ENCODE measurements around the gene RNLS. TPM values are rescaled to one million over a fixed set of nuclear protein-coding genes. Genes with fewer than 3 reads are reported as not detected.

Gene RNLS
- total RNA-seq, 2 experiments from 2014 or later, result 0.95 to 2.7 TPM

DNA sequence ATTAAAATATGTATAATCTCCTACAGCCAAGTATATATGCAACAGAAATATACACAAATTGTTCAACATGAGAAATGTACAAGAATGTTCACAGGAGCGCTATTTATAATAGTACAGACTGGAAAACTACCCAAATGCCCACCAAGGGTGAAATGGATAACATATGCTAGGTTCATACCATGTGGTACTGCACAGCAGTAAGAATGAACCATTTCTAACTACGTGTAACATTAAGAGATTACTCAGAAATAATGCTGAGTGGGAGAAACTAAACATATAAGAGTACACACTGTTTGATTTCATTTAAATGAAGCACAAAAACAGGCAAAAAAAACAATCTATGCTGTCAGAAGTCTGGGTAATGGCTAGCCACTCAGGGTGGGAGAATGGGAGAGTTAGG lies 45.8 kb downstream of the RNLS start:
- CTCF ChIA-PET, result no interaction called here
- no peaks in the 10 kb centered on the region for H3K9me3 ChIP-seq (ENCODE audit: control insufficient read depth in 1 of 2, insufficient read depth in 1 of 2, low read length in 2 of 2)
- no peak overlapping the region for H3K4me3 ChIP-seq (ENCODE audit: low read length)
- Mint-ChIP-seq H3K9me3 (no peaks in the 10 kb centered on the region), H3K27ac (no peak overlapping the region), H3K4me3 (no peak overlapping the region), H3K4me1 (ENCODE audit: low read depth) (no peaks in the 10 kb centered on the region), H3K27me3 (no peaks in the 10 kb centered on the region), H3K36me3 (ENCODE audit: low read depth) (no peaks in the 10 kb centered on the region)
- POLR2A ChIA-PET, result no interaction called here
- no peak overlapping the region for H3K27ac ChIP-seq (ENCODE audit: low read depth in 1 of 2, low read length in 2 of 2)
- TF ChIP-seq CTCF (IDR thresholded peaks at IDR 0.05), result no peak
- no peaks in the 10 kb centered on the region for H3K4me1 ChIP-seq (ENCODE audit: insufficient read depth, low read length)
- no peaks in the 10 kb centered on the region for H3K36me3 ChIP-seq (ENCODE audit: insufficient read depth, low read length)
- intact Hi-C loops (cut with DNase I, micrococcal nuclease), result no loop called here
- H3K27me3 ChIP-seq (ENCODE audit: control insufficient read depth in 1 of 2, insufficient read depth in 2 of 2, low read length in 2 of 2), result no peaks in the 10 kb centered on the region
- ATAC-seq (ENCODE audit: poor library complexity), result no peak
- no peak for DNase-seq

GRCh38 chr10:88536437-88536836 lies 46.7 kb downstream of the RNLS start:
- H3K9me3 Mint-ChIP-seq, result no peaks in the 10 kb centered on the region
- ATAC-seq (ENCODE audit: poor library complexity) (no peak), DNase-seq (no peak)
- H3K4me3 ChIP-seq (ENCODE audit: low read length), result no peak overlapping the region
- H3K27me3 ChIP-seq (ENCODE audit: control insufficient read depth in 1 of 2, insufficient read depth in 2 of 2, low read length in 2 of 2), result no peaks in the 10 kb centered on the region
- H3K36me3 ChIP-seq (ENCODE audit: insufficient read depth, low read length), result no peaks in the 10 kb centered on the region
- ChIA-PET POLR2A (no interaction called here), CTCF (no interaction called here)
- H3K27ac Mint-ChIP-seq, result no peak overlapping the region
- H3K27ac ChIP-seq (ENCODE audit: low read depth in 1 of 2, low read length in 2 of 2), result no peak overlapping the region
- TF ChIP-seq CTCF (IDR thresholded peaks at IDR 0.05), result no peak
- H3K4me1 Mint-ChIP-seq (ENCODE audit: low read depth), result no peaks in the 10 kb centered on the region
- intact Hi-C loops (cut with DNase I, micrococcal nuclease), result no loop called here
- no peak overlapping the region for H3K4me3 Mint-ChIP-seq
- no peaks in the 10 kb centered on the region for H3K9me3 ChIP-seq (ENCODE audit: control insufficient read depth in 1 of 2, insufficient read depth in 1 of 2, low read length in 2 of 2)
- H3K27me3 Mint-ChIP-seq, result no peaks in the 10 kb centered on the region
- H3K4me1 ChIP-seq (ENCODE audit: insufficient read depth, low read length), result no peaks in the 10 kb centered on the region
- H3K36me3 Mint-ChIP-seq (ENCODE audit: low read depth), result no peaks in the 10 kb centered on the region

DNA sequence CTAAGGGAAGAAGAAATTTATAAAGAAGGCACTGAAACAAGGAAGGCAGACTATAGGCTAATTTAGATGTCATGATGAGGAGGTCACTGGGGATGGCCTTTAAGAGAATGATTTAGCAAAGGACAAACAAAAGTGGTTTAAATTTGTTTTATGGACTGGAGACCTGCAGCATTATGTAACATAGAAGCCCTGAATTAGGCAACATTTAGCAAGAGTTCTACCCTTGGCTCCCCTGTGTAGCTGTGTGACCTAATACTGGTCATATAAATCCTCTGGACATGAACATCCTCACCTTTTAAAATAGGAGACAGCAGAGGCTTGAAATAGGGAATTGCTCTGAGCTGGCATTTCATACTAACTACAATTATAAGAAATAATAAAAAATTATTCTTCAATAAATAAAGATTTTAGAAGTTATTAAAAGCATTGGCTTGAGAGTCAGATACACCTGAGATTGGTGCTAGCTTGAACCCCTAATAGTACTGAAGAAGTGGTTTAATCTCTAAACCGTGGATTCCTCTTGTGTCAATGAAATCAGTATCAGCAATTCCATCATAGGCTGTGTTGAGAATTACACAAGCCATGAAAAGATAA lies 48.9 kb downstream of the RNLS start:
- DNase-seq (no peak), ATAC-seq (ENCODE audit: poor library complexity) (no peak)
- Mint-ChIP-seq H3K4me3 (no peak overlapping the region), H3K36me3 (ENCODE audit: low read depth) (no peaks in the 10 kb centered on the region), H3K27ac (no peak overlapping the region), H3K9me3 (no peaks in the 10 kb centered on the region), H3K27me3 (no peaks in the 10 kb centered on the region), H3K4me1 (ENCODE audit: low read depth) (no peaks in the 10 kb centered on the region)
- Histone ChIP-seq H3K9me3 (ENCODE audit: control insufficient read depth in 1 of 2, insufficient read depth in 1 of 2, low read length in 2 of 2) (no peaks in the 10 kb centered on the region), H3K36me3 (ENCODE audit: insufficient read depth, low read length) (no peaks in the 10 kb centered on the region), H3K27me3 (ENCODE audit: control insufficient read depth in 1 of 2, insufficient read depth in 2 of 2, low read length in 2 of 2) (no peaks in the 10 kb centered on the region), H3K4me1 (ENCODE audit: insufficient read depth, low read length) (no peaks in the 10 kb centered on the region), H3K27ac (ENCODE audit: low read depth in 1 of 2, low read length in 2 of 2) (no peak overlapping the region), H3K4me3 (ENCODE audit: low read length) (no peak overlapping the region)
- intact Hi-C loops (cut with DNase I, micrococcal nuclease), result no loop called here
- no peak for TF ChIP-seq CTCF (IDR thresholded peaks at IDR 0.05)
- CTCF ChIA-PET, result no interaction called here
- POLR2A ChIA-PET, result no interaction called here

Data from CD4-positive, alpha-beta T cell (primary cell).